GM10248 (cell line): Measurements from ENCODE around the gene CTIF.

Experiments
- CTCF ChIA-PET: fragments of 300-600 bp; sonication (Branson Sonifier 250); formaldehyde crosslinking; extraction: SDS; loops from one replicate; lab custom pipeline; 2021; ENCODE audit warnings: antibody characterized with exemption; lab: Yijun Ruan, JAX
- POLR2A ChIA-PET: fragments of 350-650 bp; sonication (Branson Sonifier 250); formaldehyde crosslinking; extraction: SDS; loops from one replicate; lab custom pipeline; 2020; ENCODE audit warnings: antibody characterized with exemption; lab: Yijun Ruan, JAX
- DNase-seq: peaks from one replicate; pipeline ENCODE4 v3.0.0; 2012; ENCODE audit errors: extremely low spot score
- CTCF ChIP-seq: IDR thresholded peaks from 2 replicates; pipeline ENCODE4 v1.5.1; 2012; ENCODE audit warnings: mild to moderate bottlenecking, low read depth; ENCODE audit errors: extremely low read depth, missing control alignments, control extremely low read depth

The CTIF gene

GRCh38 chr18:48896326-48896874, 357.6 kb downstream of the CTIF start:
- DNase-seq: no peak
- no peak for TF ChIP-seq CTCF
- POLR2A ChIA-PET: no interaction called here
- CTCF ChIA-PET: interaction anchor here (1.2 kb wide), 1 partner anchor 36 kb away, joined by 3 read pairs; no protein-coding TSS in a partner anchor

- peak; percentile 73 for DNase-seq
- ChIA-PET POLR2A (no interaction called here), CTCF (interaction anchor here (1.1 to 1.2 kb wide), 2 partner anchors 37 to 146 kb away, joined by 3 read pairs; no protein-coding TSS in a partner anchor)
- TF ChIP-seq CTCF: peak; percentile 39
Observed at GRCh38 chr18:48896875-48897511, 358.2 kb downstream of the CTIF start.

GRCh38 chr18:48897531-48897930, 358.7 kb downstream of the CTIF start:
- no peak for DNase-seq
- TF ChIP-seq CTCF: no peak
- ChIA-PET POLR2A (no interaction called here), CTCF (interaction anchor here (1.1 to 1.2 kb wide), 2 partner anchors 37 to 145 kb away, joined by 3 read pairs; no protein-coding TSS in a partner anchor)

- no peak for DNase-seq
- ChIA-PET POLR2A (no interaction called here), CTCF (no interaction called here)
- no peak for TF ChIP-seq CTCF
Observed at GRCh38 chr18:48898521-48898920, 359.7 kb downstream of the CTIF start.

GRCh38 chr18:48899558-48900174, 360.8 kb downstream of the CTIF start:
- no peak for TF ChIP-seq CTCF
- no peak for DNase-seq
- CTCF ChIA-PET: no interaction called here
- POLR2A ChIA-PET: no interaction called here

- no peak for TF ChIP-seq CTCF
- CTCF ChIA-PET: interaction anchor here (1.3 kb wide), 1 partner anchor 152 kb away, joined by 3 read pairs; no protein-coding TSS in a partner anchor
- DNase-seq: no peak
- POLR2A ChIA-PET: no interaction called here
Observed at GRCh38 chr18:48900469-48900868, 361.6 kb downstream of the CTIF start.
